GM20000 (cell line): ENCODE results near the gene TTF1.

Experiments used
- DNase-seq: peaks from one replicate; pipeline ENCODE4 v3.0.0; 2012; ENCODE audit warnings: low spot score
- CTCF ChIP-seq: IDR thresholded peaks from 2 replicates; pipeline ENCODE4 v1.5.1; 2012; ENCODE audit warnings: mild to moderate bottlenecking, control low read depth; ENCODE audit errors: extremely low read depth, missing control alignments

Gene TTF1

GRCh38 chr9:132425675-132426062 is 19.0 kb upstream of the TTF1 start:
- DNase-seq, result no peak
- TF ChIP-seq CTCF, result no peak

GRCh38 chr9:132424857-132425674 is 18.4 kb upstream of the TTF1 start:
- TF ChIP-seq CTCF, result no peak
- no peak for DNase-seq

- DNase-seq, result no peak
- TF ChIP-seq CTCF, result no peak
These were observed 16.9 kb upstream of the TTF1 start for GRCh38 chr9:132423503-132423902.

- no peak for DNase-seq
- no peak for TF ChIP-seq CTCF
These were observed 15.9 kb upstream of the TTF1 start for GRCh38 chr9:132422574-132422973.

GRCh38 chr9:132418726-132419363 is 12.2 kb upstream of the TTF1 start:
- TF ChIP-seq CTCF, result no peak

GRCh38 chr9:132415181-132415580 is 8.5 kb upstream of the TTF1 start:
- no peak for DNase-seq
- TF ChIP-seq CTCF, result no peak

More at GRCh38 chr9:132418726-132419363, 12.2 kb upstream of the TTF1 start:
- no peak for DNase-seq

- DNase-seq, result no peak
These were observed 8.1 kb upstream of the TTF1 start for GRCh38 chr9:132414731-132415130.

More at GRCh38 chr9:132414731-132415130, 8.1 kb upstream of the TTF1 start:
- no peak for TF ChIP-seq CTCF
